Muscle layer of colon (tissue), 2 donors: ENCODE data around the gene CTSV.
A peak's percentile ranks its signal among the peaks of the same experiment; 100 is the strongest.
"Not testable (repeated sequence)": the region's sequence is repeated elsewhere in the genome, so short reads cannot be mapped to it uniquely, and the experiment has no call there.

Experiments
- H3K27ac ChIP-seq: one replicate; pipeline ENCODE4 v1.7.0; 2013; ENCODE audit warnings: low read depth, mild to moderate bottlenecking, low read length, moderate library complexity
- H3K27me3 ChIP-seq, 2 donors: one replicate each; pipeline ENCODE4 v1.7.0; 2013; ENCODE audit warnings: low read length in 2 of 2, mild to moderate bottlenecking in 2 of 2; ENCODE audit not compliant: insufficient read depth in 2 of 2, control insufficient read depth in 1 of 2
- H3K36me3 ChIP-seq: one replicate; pipeline ENCODE4 v1.7.0; 2013; ENCODE audit warnings: mild to moderate bottlenecking, low read length; ENCODE audit not compliant: insufficient read depth
- H3K4me1 ChIP-seq: one replicate; pipeline ENCODE4 v1.7.0; 2013; ENCODE audit warnings: mild to moderate bottlenecking, low read length; ENCODE audit not compliant: insufficient read depth
- H3K4me3 ChIP-seq, 2 donors: one replicate each; pipeline ENCODE4 v1.7.0; 2013; ENCODE audit warnings: low read length in 2 of 2, low read depth in 1 of 2, mild to moderate bottlenecking in 1 of 2, moderate library complexity in 1 of 2
- H3K9ac ChIP-seq: one replicate; pipeline ENCODE4 v1.7.0; 2013; ENCODE audit warnings: low read length
- H3K9me3 ChIP-seq: one replicate; pipeline ENCODE4 v1.7.0; 2013; ENCODE audit warnings: mild to moderate bottlenecking, low read length
- donor health status: abdominal sarcoma.
- donor health status: Adenocarcinoma of cecum.

CTSV gene

DNA sequence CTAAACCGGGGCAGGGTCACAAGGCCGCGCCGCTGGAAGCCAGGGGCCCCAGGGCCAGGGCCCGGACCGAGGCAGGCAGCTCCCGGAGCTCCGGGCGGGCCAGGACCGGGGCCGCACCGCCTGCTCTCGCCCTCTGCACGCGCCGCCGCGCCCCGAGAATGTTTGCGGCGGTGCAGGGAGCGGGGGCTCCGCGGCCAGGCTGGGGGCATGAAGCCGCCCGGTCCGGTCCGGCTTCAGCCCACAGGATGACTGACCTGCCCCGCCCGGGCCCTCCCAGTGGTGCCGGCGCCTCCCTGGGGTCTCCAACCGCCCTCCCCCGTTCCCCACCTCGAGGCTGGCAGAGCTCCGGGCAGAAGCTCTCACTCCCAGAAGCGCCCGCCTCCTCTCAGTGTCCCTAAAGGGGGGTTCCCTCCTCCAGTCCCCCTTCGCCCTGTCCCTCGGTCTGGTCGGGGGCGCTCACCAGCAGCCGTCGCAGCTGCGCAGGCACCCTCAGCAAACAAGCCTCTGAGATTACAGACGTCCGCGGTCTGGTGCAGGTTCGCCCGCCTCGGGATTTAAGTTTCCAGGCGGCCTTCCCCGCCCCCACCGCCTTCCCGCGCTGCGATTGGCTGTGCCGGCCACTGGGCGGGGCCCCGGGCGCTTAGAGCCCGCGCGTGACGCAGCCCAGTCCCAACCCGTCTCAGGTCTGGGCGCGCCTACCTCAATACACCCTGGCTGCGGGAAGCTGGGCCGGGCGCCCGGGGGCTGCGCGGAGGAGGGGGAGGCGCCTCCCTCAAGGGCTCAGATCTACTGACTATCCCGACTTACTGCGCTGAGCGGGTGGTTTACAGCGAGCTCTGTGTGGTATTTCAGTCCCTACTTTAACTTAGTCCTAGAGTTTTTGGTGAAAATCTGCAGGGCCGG is at the start of gene CTSV:
Gene CTSV, minus strand, starts transcription at position 532 of the 903 bp plus-strand sequence. CDS start 1,099 bp downstream, outside the sequence.
- Histone ChIP-seq H3K9ac (no peak within 1 kb of the TSS), H3K36me3 (no peaks in the 10 kb centered on the region), H3K4me3 (peak within 1 kb of the TSS; percentile 66 to 79), H3K27me3 (peaks cover 0 to 6% of the 10 kb centered on the region in 2 donors), H3K4me1 (peaks cover 4% of the 10 kb centered on the region), H3K27ac (peak within 1 kb of the TSS; percentile 20), H3K9me3 (no peaks in the 10 kb centered on the region)

DNA sequence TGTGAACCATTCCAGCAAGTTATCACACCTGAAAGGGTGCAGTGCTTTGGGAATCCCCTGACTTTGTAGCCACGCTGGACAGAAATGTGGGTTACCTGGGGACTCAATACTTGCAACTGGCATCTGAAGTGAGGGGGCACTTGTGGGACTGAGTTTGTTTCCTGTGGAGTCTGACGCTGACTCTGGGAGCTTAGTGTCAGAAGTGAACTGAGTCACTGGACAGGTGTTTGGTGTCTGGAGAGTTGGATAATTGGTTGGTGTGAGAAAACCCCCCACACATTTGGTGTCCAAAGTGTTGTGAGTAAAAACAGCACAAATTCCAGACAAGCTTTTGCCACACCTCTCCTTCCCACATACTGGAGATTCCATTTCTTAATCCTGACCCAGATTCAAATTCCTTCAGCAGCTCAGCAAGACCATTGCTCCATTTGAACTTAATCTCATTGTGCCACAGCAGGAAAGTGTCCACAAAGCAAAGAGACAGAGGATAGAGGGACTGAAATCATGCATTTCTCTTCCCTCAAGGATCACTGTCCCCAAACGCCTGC is 48.8 kb upstream of the CTSV start:
- not testable (repeated sequence) for H3K27ac ChIP-seq, H3K4me1 ChIP-seq, H3K36me3 ChIP-seq, H3K4me3 ChIP-seq, H3K27me3 ChIP-seq, H3K9me3 ChIP-seq, H3K9ac ChIP-seq

DNA sequence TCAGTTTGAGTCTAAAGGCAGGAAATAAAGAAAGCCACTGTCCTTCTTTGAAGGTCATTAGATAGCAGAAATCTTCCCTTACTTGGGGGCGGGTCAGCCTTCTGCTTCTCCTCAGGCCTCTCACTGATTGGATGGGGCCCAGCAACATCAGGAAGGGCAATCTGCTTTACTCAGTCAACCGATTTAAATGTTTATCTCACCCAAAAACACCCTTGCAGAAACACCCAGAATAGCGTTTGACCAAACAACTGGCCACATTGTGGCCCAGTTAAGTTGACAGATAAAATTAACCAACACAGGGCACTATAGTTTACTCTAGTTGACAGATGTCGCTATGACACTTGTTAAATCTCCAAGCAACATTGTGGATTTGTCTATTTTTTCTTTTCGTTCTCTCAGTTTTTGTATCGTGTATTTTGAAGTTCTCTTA is 45.6 kb upstream of the CTSV start:
- not testable (repeated sequence) for H3K9me3 ChIP-seq, H3K27ac ChIP-seq, H3K9ac ChIP-seq, H3K36me3 ChIP-seq, H3K27me3 ChIP-seq, H3K4me1 ChIP-seq, H3K4me3 ChIP-seq

DNA sequence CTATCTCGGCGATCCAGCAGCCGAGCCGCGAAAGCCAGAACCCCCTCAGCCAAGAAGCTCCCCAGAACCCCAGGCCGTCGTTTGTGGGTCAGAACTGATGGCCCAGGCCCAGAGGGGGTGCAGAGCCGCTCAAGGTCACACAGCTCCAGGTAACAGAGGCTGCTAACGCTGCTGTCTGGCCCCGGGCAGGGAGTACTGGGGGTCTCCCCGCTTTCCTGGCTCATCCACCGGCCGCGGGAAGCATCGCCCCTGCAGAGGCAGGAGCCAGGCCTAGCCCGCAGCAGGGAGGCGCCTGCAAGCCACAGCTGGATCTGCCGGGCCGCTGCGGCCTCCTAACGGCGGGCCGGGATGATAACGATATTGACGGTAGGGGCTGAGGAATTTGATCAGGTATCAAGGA is 39.4 kb upstream of the CTSV start:
- H3K4me1 ChIP-seq = no peaks in the 10 kb centered on the region
- H3K9ac ChIP-seq = no peak overlapping the region
- no peak overlapping the region for H3K27ac ChIP-seq
- no peaks in the 10 kb centered on the region for H3K9me3 ChIP-seq
- H3K36me3 ChIP-seq = no peaks in the 10 kb centered on the region
- peaks cover 0 to 26% of the 10 kb centered on the region in 2 donors for H3K27me3 ChIP-seq
- H3K4me3 ChIP-seq = no peak overlapping the region

DNA sequence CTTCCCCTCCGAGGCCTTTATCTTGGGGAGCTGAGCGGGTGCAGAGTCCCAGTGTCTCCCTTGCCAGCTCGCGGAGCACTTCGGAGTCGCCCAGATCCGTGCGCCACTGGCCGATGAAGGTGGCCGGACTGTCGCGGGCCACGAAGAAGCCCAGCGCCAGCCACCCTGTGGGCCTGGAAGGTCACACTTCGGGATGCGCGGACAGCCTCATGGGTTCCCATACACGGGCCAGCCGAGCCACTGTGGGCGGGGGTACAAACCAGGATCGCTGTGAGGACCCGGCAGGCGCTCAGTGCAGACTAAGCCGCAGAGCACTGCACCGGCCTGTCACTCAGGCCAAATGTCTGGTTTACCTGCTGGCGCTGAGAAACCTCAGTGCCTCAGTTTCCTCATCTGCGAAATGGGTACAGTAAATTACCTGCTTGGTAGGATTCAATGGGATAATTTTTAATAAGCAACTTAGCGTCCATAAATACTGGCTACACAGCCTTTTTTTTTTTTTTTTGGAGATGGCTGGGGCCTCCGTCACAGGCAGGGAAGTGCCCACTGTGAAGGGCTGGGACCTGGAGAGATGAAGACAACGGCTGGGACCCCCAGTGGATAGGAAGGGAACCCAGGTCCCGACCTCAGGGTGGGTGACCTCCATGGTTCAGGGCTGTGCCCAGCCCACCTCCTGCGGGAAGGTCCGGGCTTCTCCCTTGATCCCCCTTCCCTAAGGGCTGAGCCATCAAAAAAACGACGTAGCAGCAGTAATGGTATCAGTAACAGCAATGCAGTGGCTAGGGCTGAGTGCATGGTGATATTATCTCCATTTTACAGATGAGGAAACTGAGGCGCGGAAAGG is 38.7 kb upstream of the CTSV start:
- no peak overlapping the region for H3K27ac ChIP-seq

DNA sequence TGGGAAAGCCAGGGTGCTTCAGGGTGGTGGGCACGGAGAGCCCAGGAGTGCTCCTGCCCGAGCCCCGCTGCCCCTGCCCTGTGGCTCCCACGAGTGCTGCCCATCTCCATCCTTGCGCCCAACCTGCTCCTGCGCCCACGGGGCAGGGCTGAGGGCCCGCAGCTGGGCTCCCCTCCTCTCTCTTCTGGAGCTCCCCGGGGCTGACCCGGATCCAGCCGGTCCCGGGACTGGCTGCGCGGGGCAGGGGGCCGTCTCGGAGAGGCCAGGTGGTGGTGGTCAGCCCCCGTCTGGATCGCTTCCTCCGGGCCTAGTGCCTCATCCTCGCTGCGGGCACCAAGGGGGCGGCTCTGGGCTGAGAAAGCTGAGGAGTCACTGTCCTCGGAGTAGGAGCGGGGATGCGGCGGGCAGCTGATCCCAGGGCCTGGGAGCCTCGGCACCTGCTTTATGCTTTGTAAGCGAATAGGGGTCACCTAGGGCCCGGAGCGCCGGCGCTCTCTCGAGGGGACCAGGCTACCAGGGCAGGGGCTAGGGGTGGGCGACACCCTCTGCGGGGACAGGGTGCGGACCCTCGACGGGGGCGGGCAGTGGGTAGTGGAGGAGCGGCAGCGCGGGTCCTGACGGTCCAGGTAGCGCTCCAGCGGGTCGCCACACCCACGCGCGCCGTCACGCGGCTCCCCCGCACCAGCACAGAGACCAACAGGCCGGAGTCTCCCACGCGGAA is 37.9 kb upstream of the CTSV start:
- H3K9ac ChIP-seq, H3K9me3 ChIP-seq, H3K27ac ChIP-seq, H3K4me3 ChIP-seq, H3K4me1 ChIP-seq, H3K36me3 ChIP-seq: not testable (repeated sequence)
- H3K27me3 ChIP-seq = peaks cover 0 to 26% of the 10 kb centered on the region in 2 donors

More for the DNA sequence above, 38.7 kb upstream of the CTSV start:
- Histone ChIP-seq H3K4me3 (no peak overlapping the region), H3K27me3 (peaks cover 0 to 26% of the 10 kb centered on the region in 2 donors), H3K36me3 (no peaks in the 10 kb centered on the region), H3K9me3 (no peaks in the 10 kb centered on the region), H3K4me1 (no peaks in the 10 kb centered on the region), H3K9ac (no peak overlapping the region)

DNA sequence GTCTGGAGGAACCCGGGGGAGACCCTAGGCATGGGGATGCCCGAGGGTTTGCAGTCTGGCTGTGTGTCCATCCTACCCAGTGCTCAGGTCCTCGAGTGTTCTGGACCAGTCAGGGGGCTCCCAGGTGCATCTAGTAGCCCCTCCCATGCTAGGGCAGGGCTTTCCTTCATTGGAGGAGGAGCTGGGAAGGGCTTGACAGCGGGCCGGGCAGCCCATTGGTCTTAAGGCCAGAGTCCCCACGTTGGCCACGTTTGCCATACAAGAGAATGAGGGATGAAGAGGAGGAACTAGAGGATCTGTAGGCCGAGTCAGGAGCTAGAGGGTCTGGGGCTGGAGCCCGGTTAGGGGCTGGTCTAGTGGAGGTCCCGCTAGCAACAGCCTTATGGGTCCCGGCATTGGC is 37.3 kb upstream of the CTSV start:
- no peak overlapping the region for H3K4me3 ChIP-seq
- H3K4me1 ChIP-seq = no peaks in the 10 kb centered on the region
- H3K9me3 ChIP-seq = no peaks in the 10 kb centered on the region
- no peak overlapping the region for H3K27ac ChIP-seq
- no peaks in the 10 kb centered on the region for H3K36me3 ChIP-seq
- H3K27me3 ChIP-seq = peaks cover 0 to 26% of the 10 kb centered on the region in 2 donors
- H3K9ac ChIP-seq = no peak overlapping the region

DNA sequence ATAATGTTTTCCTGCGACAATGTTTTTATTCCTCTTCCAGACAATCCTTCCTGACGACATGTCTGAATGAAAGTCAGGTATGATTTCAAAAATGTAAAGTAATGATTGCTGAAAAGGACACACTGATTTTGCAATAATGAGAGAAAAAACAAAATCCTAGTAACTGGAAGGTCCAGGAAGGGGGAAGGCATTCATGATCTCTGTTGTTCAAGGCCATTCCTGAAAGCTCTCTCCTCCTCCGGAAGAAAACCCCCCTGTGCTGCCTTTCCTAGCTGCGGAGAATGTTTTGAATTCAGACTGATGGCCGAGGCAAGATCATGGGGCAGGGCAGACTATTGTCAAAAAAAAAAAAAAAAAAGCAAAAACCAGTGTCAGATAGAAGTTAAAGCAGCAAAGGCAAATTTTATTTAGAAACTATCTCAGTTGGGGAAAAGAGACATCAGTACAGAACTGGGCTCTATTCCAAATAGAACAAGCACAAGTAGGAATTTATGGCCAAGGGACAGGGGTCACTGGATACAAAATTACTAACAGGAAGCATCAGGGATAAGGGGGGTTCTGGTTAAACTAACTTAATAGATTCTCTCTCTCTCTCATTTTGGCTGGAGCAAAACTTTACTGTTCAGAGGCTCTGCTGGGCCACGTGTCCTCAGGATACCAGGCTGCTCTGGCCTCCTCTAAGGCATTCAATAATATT is 36.5 kb upstream of the CTSV start:
- peaks cover 0 to 26% of the 10 kb centered on the region in 2 donors for H3K27me3 ChIP-seq
- H3K9me3 ChIP-seq = no peaks in the 10 kb centered on the region
- no peaks in the 10 kb centered on the region for H3K36me3 ChIP-seq
- no peak overlapping the region for H3K4me3 ChIP-seq
- no peak overlapping the region for H3K9ac ChIP-seq
- no peak overlapping the region for H3K27ac ChIP-seq
- no peaks in the 10 kb centered on the region for H3K4me1 ChIP-seq

DNA sequence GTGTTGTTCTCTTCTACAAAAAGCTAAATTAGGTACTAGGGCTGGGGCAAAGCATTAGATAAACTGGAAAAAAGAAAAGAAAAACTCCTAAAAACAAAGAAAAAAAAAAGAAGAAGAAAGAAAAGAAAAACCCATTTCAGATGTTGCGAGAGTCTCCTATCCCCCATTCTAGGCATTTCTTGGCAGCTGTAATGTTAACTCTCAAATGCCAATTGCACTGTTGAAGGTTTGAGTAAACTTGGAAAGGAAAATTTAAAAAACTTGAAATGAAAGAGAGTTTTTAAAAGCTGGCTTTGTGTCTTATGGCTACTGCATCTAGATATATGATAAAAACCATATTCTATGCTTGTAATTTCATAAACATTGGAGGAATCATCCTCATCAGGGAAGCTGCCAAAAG is 34.6 kb upstream of the CTSV start:
- Histone ChIP-seq H3K27ac (no peak overlapping the region), H3K36me3 (no peaks in the 10 kb centered on the region), H3K9ac (no peak overlapping the region), H3K4me1 (no peaks in the 10 kb centered on the region), H3K9me3 (no peaks in the 10 kb centered on the region), H3K27me3 (peaks cover 0 to 26% of the 10 kb centered on the region in 2 donors), H3K4me3 (no peak overlapping the region)

DNA sequence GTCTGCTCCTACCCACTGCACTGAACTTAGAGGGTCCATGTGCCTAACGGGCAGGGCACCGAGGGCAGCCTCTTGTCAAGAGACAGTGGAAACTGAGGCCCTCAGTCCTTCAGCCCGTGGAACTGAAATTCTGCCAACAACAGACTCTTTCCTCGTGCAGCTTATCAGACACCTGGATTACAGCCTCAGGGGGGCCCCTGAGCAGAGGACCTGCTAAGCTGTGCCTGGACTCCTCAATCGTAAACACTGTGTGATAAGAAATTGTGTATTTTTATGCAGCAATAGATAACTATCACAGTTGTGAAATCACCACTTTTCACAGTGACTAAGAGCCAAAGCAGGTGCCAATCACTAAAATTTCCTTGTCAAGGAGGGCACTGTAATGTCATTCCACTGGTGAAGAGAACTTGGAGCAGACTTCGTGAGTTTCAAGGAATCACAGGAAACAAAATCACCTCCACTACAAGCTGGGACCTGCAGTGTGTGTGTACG is 33.4 kb upstream of the CTSV start:
- Histone ChIP-seq H3K9me3 (no peaks in the 10 kb centered on the region), H3K4me1 (no peaks in the 10 kb centered on the region), H3K4me3 (no peak overlapping the region), H3K9ac (no peak overlapping the region), H3K27ac (no peak overlapping the region), H3K27me3 (peaks cover 0 to 15% of the 10 kb centered on the region in 2 donors), H3K36me3 (no peaks in the 10 kb centered on the region)
